ENCODE results near the gene WDFY4.

WDFY4 gene

DNA sequence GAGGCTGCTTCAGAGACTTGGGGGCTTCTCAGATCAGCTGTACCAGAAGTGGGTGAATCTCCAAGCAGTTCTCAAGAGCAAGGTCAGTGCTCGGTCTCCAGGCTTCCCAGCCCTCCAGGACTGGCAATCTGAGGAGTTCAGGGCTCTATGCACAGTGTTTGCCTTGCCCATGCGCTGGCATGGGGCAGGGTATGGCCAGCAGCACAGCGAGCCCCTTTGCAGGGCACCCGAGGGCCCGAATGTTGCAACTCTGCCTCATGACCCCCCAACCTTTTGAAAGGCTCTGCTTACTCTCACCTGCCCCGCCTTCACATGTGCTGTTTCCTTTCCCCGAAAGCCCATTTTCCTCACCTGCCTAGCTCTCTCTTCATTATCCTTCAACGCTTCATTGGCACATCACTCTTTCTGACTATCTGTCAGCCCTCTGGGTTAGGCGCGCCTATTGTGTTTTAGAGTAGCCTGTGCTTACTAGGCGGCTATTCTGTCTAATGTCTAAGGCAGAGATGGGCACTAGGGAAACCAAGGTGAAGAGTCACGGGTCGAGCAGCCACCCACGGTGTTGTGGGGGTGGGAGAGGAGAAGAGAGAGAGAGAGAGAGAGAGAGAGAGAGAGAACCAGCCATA is 83.6 kb downstream of the WDFY4 start:
- no peaks in the 10 kb centered on the region for H3K79me2 ChIP-seq
- no peak overlapping the region for H3K9ac ChIP-seq
- no peaks in the 10 kb centered on the region for H3K9me3 ChIP-seq (ENCODE audit: control insufficient read depth, low read length)
- H3K27ac ChIP-seq = no peak overlapping the region
- no peaks in the 10 kb centered on the region for H3K27me3 ChIP-seq (ENCODE audit: control insufficient read depth, insufficient read depth, low read length)
- no peaks in the 10 kb centered on the region for H3K36me3 ChIP-seq (ENCODE audit: control insufficient read depth, insufficient read depth, low read length)
- TF ChIP-seq, protein P1, sequence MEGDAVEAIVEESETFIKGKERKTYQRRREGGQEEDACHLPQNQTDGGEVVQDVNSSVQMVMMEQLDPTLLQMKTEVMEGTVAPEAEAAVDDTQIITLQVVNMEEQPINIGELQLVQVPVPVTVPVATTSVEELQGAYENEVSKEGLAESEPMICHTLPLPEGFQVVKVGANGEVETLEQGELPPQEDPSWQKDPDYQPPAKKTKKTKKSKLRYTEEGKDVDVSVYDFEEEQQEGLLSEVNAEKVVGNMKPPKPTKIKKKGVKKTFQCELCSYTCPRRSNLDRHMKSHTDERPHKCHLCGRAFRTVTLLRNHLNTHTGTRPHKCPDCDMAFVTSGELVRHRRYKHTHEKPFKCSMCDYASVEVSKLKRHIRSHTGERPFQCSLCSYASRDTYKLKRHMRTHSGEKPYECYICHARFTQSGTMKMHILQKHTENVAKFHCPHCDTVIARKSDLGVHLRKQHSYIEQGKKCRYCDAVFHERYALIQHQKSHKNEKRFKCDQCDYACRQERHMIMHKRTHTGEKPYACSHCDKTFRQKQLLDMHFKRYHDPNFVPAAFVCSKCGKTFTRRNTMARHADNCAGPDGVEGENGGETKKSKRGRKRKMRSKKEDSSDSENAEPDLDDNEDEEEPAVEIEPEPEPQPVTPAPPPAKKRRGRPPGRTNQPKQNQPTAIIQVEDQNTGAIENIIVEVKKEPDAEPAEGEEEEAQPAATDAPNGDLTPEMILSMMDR (IDR thresholded peaks at IDR 0.05) = no peak
- H3K4me3 ChIP-seq (ENCODE audit: low read depth, low read length) = no peak overlapping the region
- H3K4me1 ChIP-seq = no peaks in the 10 kb centered on the region
- H3K4me2 ChIP-seq (ENCODE audit: low read length) = no peak overlapping the region
- no peak overlapping the region for H2AFZ ChIP-seq

DNA sequence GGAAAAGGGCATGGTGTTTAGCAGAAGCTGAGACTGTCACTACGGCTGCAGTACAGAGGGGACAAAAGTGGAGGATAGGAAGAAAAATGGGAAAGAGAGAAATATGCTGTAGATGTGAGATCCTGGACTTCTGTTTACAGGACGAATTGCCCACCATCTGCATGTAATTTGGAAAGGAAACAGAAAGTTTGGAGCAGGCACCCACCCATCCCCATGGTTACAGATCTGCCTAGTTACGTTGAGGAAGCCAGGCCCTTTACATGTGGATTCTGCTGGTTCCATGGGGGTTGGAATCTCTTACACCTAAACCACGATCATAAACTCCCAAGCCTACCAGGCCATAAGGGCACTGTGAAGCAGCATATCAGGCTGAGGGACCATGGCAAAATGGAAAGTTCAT is 84.3 kb downstream of the WDFY4 start:
- no peaks in the 10 kb centered on the region for H3K79me2 ChIP-seq
- H3K4me2 ChIP-seq (ENCODE audit: low read length) = no peak overlapping the region
- H3K9me3 ChIP-seq (ENCODE audit: control insufficient read depth, low read length) = no peaks in the 10 kb centered on the region
- no peaks in the 10 kb centered on the region for H3K4me1 ChIP-seq
- no peak overlapping the region for H3K9ac ChIP-seq
- H2AFZ ChIP-seq = no peak overlapping the region
- TF ChIP-seq, protein P1 (IDR thresholded peaks at IDR 0.05) = no peak
- no peaks in the 10 kb centered on the region for H3K36me3 ChIP-seq (ENCODE audit: control insufficient read depth, insufficient read depth, low read length)
- H3K27me3 ChIP-seq (ENCODE audit: control insufficient read depth, insufficient read depth, low read length) = no peaks in the 10 kb centered on the region
- H3K27ac ChIP-seq = no peak overlapping the region
- no peak overlapping the region for H3K4me3 ChIP-seq (ENCODE audit: low read depth, low read length)

DNA sequence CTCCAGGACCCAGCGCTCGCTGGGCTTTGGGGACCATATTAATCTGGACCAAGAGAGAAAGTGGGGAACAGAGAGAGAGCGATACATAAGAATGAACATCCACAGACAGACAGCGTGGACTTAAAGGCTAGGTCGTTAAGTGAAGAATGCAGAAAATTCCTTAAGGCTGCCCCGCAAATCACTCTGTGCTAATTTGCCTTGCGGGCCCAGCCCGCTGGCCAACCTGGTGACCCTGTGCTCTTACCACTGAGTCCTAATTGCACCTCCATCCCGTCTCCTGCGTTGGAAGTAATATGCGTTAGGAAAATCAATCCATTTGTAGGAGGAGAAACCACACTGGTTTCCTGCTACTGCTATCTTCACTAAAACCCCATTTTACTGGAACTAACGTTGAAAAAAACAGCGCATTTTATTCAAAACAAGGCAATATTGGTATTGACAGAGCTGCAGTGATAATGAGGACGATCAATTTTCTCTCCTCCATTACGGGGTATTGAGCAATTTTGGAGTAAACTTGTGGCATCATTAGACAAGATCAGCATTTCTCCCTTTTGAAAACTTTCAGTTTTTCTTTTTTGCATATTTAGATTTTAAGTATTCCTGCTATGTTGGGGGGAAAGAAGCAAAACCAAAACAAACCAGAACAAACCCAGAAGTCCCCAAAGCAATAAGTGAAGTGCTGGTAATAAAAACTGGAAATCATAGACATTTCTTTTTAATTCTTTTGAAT is 85.2 kb downstream of the WDFY4 start:
- Histone ChIP-seq H3K4me3 (ENCODE audit: low read depth, low read length) (no peak overlapping the region), H3K79me2 (no peaks in the 10 kb centered on the region), H3K4me1 (no peaks in the 10 kb centered on the region), H3K9me3 (ENCODE audit: control insufficient read depth, low read length) (no peaks in the 10 kb centered on the region), H3K9ac (no peak overlapping the region), H3K27ac (no peak overlapping the region), H3K4me2 (ENCODE audit: low read length) (no peak overlapping the region), H3K36me3 (ENCODE audit: control insufficient read depth, insufficient read depth, low read length) (no peaks in the 10 kb centered on the region), H2AFZ (no peak overlapping the region), H3K27me3 (ENCODE audit: control insufficient read depth, insufficient read depth, low read length) (no peaks in the 10 kb centered on the region)
- TF ChIP-seq, protein P1 (IDR thresholded peaks at IDR 0.05) = no peak

DNA sequence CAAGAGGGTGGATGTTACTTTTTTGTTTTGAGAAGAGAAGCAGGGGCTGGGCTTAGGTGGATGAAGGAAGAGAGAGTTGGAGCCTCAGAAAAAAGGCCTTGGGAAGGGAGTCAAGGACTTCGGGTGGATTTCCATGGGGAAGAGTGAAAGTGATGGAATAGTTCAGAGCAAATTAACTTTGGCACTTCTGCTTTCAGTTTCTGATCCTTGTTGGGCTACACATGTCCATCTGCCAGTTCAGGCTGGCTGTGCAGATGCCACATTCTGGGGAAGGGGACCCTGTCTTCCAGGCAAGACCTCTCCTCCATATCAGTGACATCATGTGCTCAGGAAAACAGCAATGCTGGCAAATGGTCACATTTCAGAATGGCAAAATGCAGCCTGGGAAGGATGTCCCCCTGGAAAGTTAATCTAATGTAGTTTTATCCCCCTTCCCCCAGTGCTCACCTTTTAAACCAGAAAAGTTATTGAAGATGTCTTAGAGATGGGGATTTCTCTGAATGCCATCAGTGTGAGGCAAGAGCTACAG is 86.0 kb downstream of the WDFY4 start:
- no peak overlapping the region for H3K9ac ChIP-seq
- no peak overlapping the region for H3K4me2 ChIP-seq (ENCODE audit: low read length)
- no peak overlapping the region for H2AFZ ChIP-seq
- no peaks in the 10 kb centered on the region for H3K36me3 ChIP-seq (ENCODE audit: control insufficient read depth, insufficient read depth, low read length)
- no peak overlapping the region for H3K4me3 ChIP-seq (ENCODE audit: low read depth, low read length)
- no peaks in the 10 kb centered on the region for H3K9me3 ChIP-seq (ENCODE audit: control insufficient read depth, low read length)
- TF ChIP-seq, protein P1 (IDR thresholded peaks at IDR 0.05) = no peak
- no peak overlapping the region for H3K27ac ChIP-seq
- no peaks in the 10 kb centered on the region for H3K27me3 ChIP-seq (ENCODE audit: control insufficient read depth, insufficient read depth, low read length)
- H3K4me1 ChIP-seq = no peaks in the 10 kb centered on the region
- no peaks in the 10 kb centered on the region for H3K79me2 ChIP-seq
